ENCODE results near the gene GPR160. TPM values are rescaled to one million over a fixed set of nuclear protein-coding genes. Genes with fewer than 3 reads are reported as not detected.
A peak's percentile ranks its signal among the peaks of the same experiment; 100 is the strongest.

Gene GPR160
- total and polyA plus RNA-seq, 2 of the 13 experiments (the other 11 are each of a cell fraction or from before 2014, with no cell fraction given) = 12.1 to 23.2 TPM

- TF ChIP-seq TRAFD1 (CRISPR knock-in tag; IDR thresholded peaks at IDR 0.05; ENCODE audit: borderline replicate concordance) (peak; percentile 48; the same call in 1 of the 2 replicates), GATAD2A (CRISPR knock-in tag; IDR thresholded peaks at IDR 0.05) (peak; percentile 61), SP140L (CRISPR knock-in tag; IDR thresholded peaks at IDR 0.05; ENCODE audit: borderline replicate concordance) (0 out of 2 replicates have a peak, but pooled peaks have one; percentile 24), HNF4A (CRISPR knock-in tag; IDR thresholded peaks at IDR 0.05) (peak; percentile 66), SOX13 (IDR thresholded peaks at IDR 0.05) (no peak), SOX13 (CRISPR knock-in tag; conservative IDR thresholded peaks at IDR 0.05 in 1 of 2, IDR thresholded peaks at IDR 0.05 in 1 of 2) (peak in 1 of 2 experiments; percentile 22; a peak in 1 of 4 replicates), FOXC1 (CRISPR knock-in tag; IDR thresholded peaks at IDR 0.05; ENCODE audit: borderline replicate concordance) (peak; percentile 79), ZBTB49 (CRISPR knock-in tag; IDR thresholded peaks at IDR 0.05; ENCODE audit: borderline replicate concordance) (0 out of 2 replicates have a peak, but pooled peaks have one; percentile 40), ZNF484 (CRISPR knock-in tag; IDR thresholded peaks at IDR 0.05; ENCODE audit: borderline replicate concordance, low read depth) (no peak), KDM5A (IDR thresholded peaks at IDR 0.05; ENCODE audit: borderline replicate concordance, low read length) (0 out of 2 replicates have a peak, but pooled peaks have one; percentile 60), GABPB1 (CRISPR knock-in tag; IDR thresholded peaks at IDR 0.05) (peak; percentile 75), ERF (CRISPR knock-in tag; IDR thresholded peaks at IDR 0.05) (peak; percentile 69; the same call in 1 of the 2 replicates), ONECUT2 (CRISPR knock-in tag; IDR thresholded peaks at IDR 0.05) (0 out of 2 replicates have a peak, but pooled peaks have one; percentile 34), ZNF567 (CRISPR knock-in tag; IDR thresholded peaks at IDR 0.05; ENCODE audit: borderline replicate concordance) (peak; percentile 70; the same call in 1 of the 2 replicates), ZNF589 (CRISPR knock-in tag; conservative IDR thresholded peaks at IDR 0.05) (0 out of 2 replicates have a peak, but pooled peaks have one; percentile 37), SP5 (CRISPR knock-in tag; IDR thresholded peaks at IDR 0.05; ENCODE audit: borderline replicate concordance, low read depth) (peak; percentile 55; the same call in 1 of the 2 replicates), RAD21 (CRISPR knock-in tag; IDR thresholded peaks at IDR 0.05) (peak; percentile 90), ZNF501 (CRISPR knock-in tag; IDR thresholded peaks at IDR 0.05) (peak; percentile 86), TBX3 (IDR thresholded peaks at IDR 0.05; ENCODE audit: borderline replicate concordance) (no peak), ZNF687 (CRISPR knock-in tag; IDR thresholded peaks at IDR 0.05) (peak; percentile 79)
These were observed at the start of gene GPR160 (continued) for GRCh38 chr3:170037463-170038433.
